ENCODE results near the gene SMCP. TPM values are rescaled to one million over a fixed set of nuclear protein-coding genes. Genes with fewer than 3 reads are reported as not detected.

SMCP gene
- total RNA-seq, 4 donors from 2014 or later, result not detected

- H3K4me1 ChIP-seq, result no peaks in the 10 kb centered on the region
- 26 to 31% methylated on average over 8 to 9 of the region's 9 CpGs for WGBS, 2 donors (ENCODE audit: low coverage in 1 of 2)
These were observed 8.2 kb upstream of the SMCP start for GRCh38 chr1:152869808-152870419.

DNA sequence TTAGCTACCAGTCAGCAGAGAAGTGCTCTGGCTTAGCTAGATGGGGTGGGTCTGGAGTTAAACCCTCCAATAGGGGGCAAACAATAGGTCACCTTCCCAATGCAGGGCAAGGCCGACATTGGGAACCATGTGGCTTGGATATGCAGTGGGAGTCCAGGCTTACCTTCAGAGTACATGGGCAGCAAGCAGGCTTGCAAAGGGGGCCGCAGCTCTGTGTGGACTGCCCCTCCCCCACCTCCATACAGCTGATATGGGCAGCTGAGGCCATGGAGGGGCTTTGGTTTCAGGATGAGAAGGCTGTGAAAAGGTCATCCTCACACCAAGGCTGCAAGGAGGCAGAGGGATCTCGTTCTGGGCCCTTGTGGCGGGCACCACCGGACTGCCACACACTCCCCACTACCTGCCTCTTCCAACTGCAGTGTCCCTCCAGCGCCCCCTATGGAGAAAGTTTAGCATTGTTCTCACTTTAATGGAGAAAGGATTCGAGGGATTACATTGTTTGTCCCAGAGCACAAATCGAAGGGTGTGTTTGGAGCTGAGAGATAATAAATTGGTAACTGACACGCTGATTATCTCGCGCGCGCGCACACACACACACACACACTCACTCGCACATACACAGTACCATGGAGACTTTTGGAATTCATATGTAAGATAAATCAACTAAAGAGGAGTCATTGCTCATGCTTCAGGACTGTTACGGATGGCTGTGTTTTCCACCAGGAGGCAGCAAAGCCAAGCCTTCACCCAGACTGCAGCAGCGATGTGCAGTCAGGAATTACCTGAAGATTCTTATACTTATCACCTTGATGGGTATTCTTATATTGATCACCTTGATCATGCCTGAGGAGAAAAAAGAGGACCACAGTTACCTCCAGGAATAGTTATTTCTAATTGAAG is 7.0 kb upstream of the SMCP start:
- TF ChIP-seq POLR2A (IDR thresholded peaks at IDR 0.05), result no peak
- TF ChIP-seq CTCF (IDR thresholded peaks at IDR 0.05), result peak in 2 of 4 experiments; percentile 49 to 63
- TF ChIP-seq EP300 (IDR thresholded peaks at IDR 0.05), result no peak
- H3K27me3 ChIP-seq, result no peaks in the 10 kb centered on the region

More at GRCh38 chr1:152869808-152870419, 8.2 kb upstream of the SMCP start:
- Histone ChIP-seq H3K27me3 (no peaks in the 10 kb centered on the region), H3K36me3 (no peaks in the 10 kb centered on the region), H3K4me3 (no peak overlapping the region), H3K9me3 (no peaks in the 10 kb centered on the region), H3K27ac (no peak overlapping the region)
- ATAC-seq, result no peak
- TF ChIP-seq POLR2A (IDR thresholded peaks at IDR 0.05) (no peak), CTCF (IDR thresholded peaks at IDR 0.05) (peak; percentile 64 to 79 (median 68)), EP300 (IDR thresholded peaks at IDR 0.05) (no peak), POLR2AphosphoS5 (IDR thresholded peaks at IDR 0.05) (no peak)

GRCh38 chr1:152871731-152872126 is 6.4 kb upstream of the SMCP start:
- ATAC-seq, result no peak
- TF ChIP-seq EP300 (IDR thresholded peaks at IDR 0.05) (no peak), POLR2A (IDR thresholded peaks at IDR 0.05) (no peak), POLR2AphosphoS5 (IDR thresholded peaks at IDR 0.05) (no peak), CTCF (IDR thresholded peaks at IDR 0.05) (no peak)
- WGBS, 2 donors (ENCODE audit: low coverage in 1 of 2), result 79 to 90% methylated on average over 3 to 4 of the region's 6 CpGs

More for the DNA sequence above, 7.0 kb upstream of the SMCP start:
- H3K4me3 ChIP-seq, result no peak overlapping the region
- H3K36me3 ChIP-seq, result no peaks in the 10 kb centered on the region
- no peaks in the 10 kb centered on the region for H3K9me3 ChIP-seq
- no peak for ATAC-seq
- H3K4me1 ChIP-seq, result no peaks in the 10 kb centered on the region
- 40 to 46% methylated on average over 1 to 5 of the region's 17 CpGs for WGBS, 2 donors (ENCODE audit: low coverage in 1 of 2)
- H3K27ac ChIP-seq, result no peak overlapping the region

GRCh38 chr1:152873495-152873894 is 4.6 kb upstream of the SMCP start:
- no peaks in the 10 kb centered on the region for H3K27me3 ChIP-seq
- TF ChIP-seq POLR2A (IDR thresholded peaks at IDR 0.05), result no peak
- no peak for TF ChIP-seq CTCF (IDR thresholded peaks at IDR 0.05)
- TF ChIP-seq POLR2AphosphoS5 (IDR thresholded peaks at IDR 0.05), result no peak
- no peak for TF ChIP-seq EP300 (IDR thresholded peaks at IDR 0.05)
- no peak overlapping the region for H3K27ac ChIP-seq
- no peaks in the 10 kb centered on the region for H3K36me3 ChIP-seq
- no peak for ATAC-seq
- H3K9me3 ChIP-seq, result no peaks in the 10 kb centered on the region
- no peaks in the 10 kb centered on the region for H3K4me1 ChIP-seq
- no peak overlapping the region for H3K4me3 ChIP-seq

More at GRCh38 chr1:152871731-152872126, 6.4 kb upstream of the SMCP start:
- no peaks in the 10 kb centered on the region for H3K27me3 ChIP-seq
- no peak overlapping the region for H3K27ac ChIP-seq
- H3K9me3 ChIP-seq, result no peaks in the 10 kb centered on the region
- no peaks in the 10 kb centered on the region for H3K4me1 ChIP-seq
- H3K36me3 ChIP-seq, result no peaks in the 10 kb centered on the region
- no peak overlapping the region for H3K4me3 ChIP-seq
